Fibroblast of villous mesenchyme (primary cell): ENCODE results near the gene PAX2. TPM values are rescaled to one million over a fixed set of nuclear protein-coding genes. Genes with fewer than 3 reads are reported as not detected.

Source experiments
- DNase-seq: peaks from one replicate; pipeline ENCODE4 v3.0.0-alpha.2; 2010; ENCODE audit warnings: low read depth
- H3K4me3 ChIP-seq: 2 replicates; pipeline ENCODE4 v1.5.1; 2011; ENCODE audit warnings: low read depth, mild to moderate bottlenecking, low read length
- CTCF ChIP-seq: IDR thresholded peaks from 2 replicates; pipeline ENCODE4 v1.5.1; 2012; ENCODE audit warnings: low read depth, mild to moderate bottlenecking, low read length; ENCODE audit not compliant: insufficient read depth
- total RNA-seq: library from RNA; depleted of rRNA; stranded (reverse); fragments of >200 nt; gene quantifications from 2 replicates; pipeline ENCODE4 v1.2.3, GENCODE V29; 2012

Gene PAX2
- total RNA-seq, 1 donor = not detected

- no peak overlapping the region for H3K4me3 ChIP-seq
- TF ChIP-seq CTCF = no peak
- no peak for DNase-seq
These were observed 4.7 kb upstream of the PAX2 start for GRCh38 chr10:100740476-100741377.

GRCh38 chr10:100741378-100742075, 3.9 kb upstream of the PAX2 start:
- H3K4me3 ChIP-seq = no peak overlapping the region
- no peak for DNase-seq
- TF ChIP-seq CTCF = no peak

GRCh38 chr10:100742076-100742771, 3.2 kb upstream of the PAX2 start:
- no peak for DNase-seq
- no peak for TF ChIP-seq CTCF
- no peak overlapping the region for H3K4me3 ChIP-seq

- no peak for TF ChIP-seq CTCF
- H3K4me3 ChIP-seq = no peak overlapping the region
- DNase-seq = no peak
These were observed 2.4 kb upstream of the PAX2 start for GRCh38 chr10:100742936-100743335.

GRCh38 chr10:100743626-100744135, 1.7 kb upstream of the PAX2 start:
- TF ChIP-seq CTCF = peak; percentile 77
- peak; percentile 65 for DNase-seq

GRCh38 chr10:100744136-100744986, 1.0 kb upstream of the PAX2 start:
- no peak for TF ChIP-seq CTCF
- no peak for DNase-seq
- no peak overlapping the region for H3K4me3 ChIP-seq

More at GRCh38 chr10:100743626-100744135, 1.7 kb upstream of the PAX2 start:
- H3K4me3 ChIP-seq = no peak overlapping the region
